Pancreas (tissue), 10 donors: ENCODE measurements around the gene ZNF426. TPM values are rescaled to one million over a fixed set of nuclear protein-coding genes. Genes with fewer than 3 reads are reported as not detected.

Source experiments
- ATAC-seq, 4 donors: fragments of 200-7000 bp; cut with Tn5 transposase; one replicate each; pipeline versions ENCODE4 v1.8.0 to v1.9.1; 2020; ENCODE audit warnings: mild to moderate bottlenecking in 4 of 4, moderate library complexity in 4 of 4
- DNase-seq, 6 donors: peaks; one replicate each; pipeline ENCODE4 v3.0.0-alpha.2; 2020
- FAIRE-seq: peaks from 2 replicates; lab custom pipeline; 2012; peaks lifted over from hg19 to GRCh38; lab: Jason Lieb, UNC
- H3K27ac ChIP-seq, 4 donors: fragments of 200-600 bp; sonication (generic); 1 replicate in 3 of 4; 2 replicates in 1 of 4; pipeline versions ENCODE4 v1.5.0 to v1.8.0; 2020
- H3K27me3 ChIP-seq, 4 donors: fragments of 200-600 bp; one replicate each; pipeline ENCODE4 v1.8.0; 2021
- H3K36me3 ChIP-seq, 3 donors: fragments of 200-600 bp; sonication (generic) in 1 of 3; one replicate each; pipeline versions ENCODE4 v1.5.0 to v1.8.0; 2020 to 2021
- H3K4me1 ChIP-seq, 3 donors: fragments of 200-600 bp; one replicate each; pipeline ENCODE4 v1.8.0; 2021
- H3K4me3 ChIP-seq, 4 donors: fragments of 200-600 bp; sonication (generic) in 2 of 4; one replicate each; pipeline versions ENCODE4 v1.5.0 to v1.8.0; 2020 to 2021
- H3K9me3 ChIP-seq, 4 donors: fragments of 200-600 bp; one replicate each; pipeline ENCODE4 v1.8.0; 2021
- CTCF ChIP-seq, 4 donors: fragments of 200-600 bp; sonication (generic) in 3 of 4; IDR thresholded peaks; one replicate each; pipeline versions ENCODE4 v1.5.0 to v1.8.0; 2021; ENCODE audit warnings: antibody characterized with exemption in 4 of 4
- WGBS, 2 donors: extraction: QIAGEN DNeasy Blood & Tissue Kit; methylation state at CpG; one replicate each; pipeline ENCODE4 v1.1.7; 2013; 5-methylcytosine and 5-hydroxymethylcytosine counted together
- intact Hi-C, 3 donors: fragments of 100-400 bp; cut with DNase I; formaldehyde crosslinking; loops; one replicate each; pipeline versions ENCODE4 v1.11.1 to v1.14.2; 2022
- polyA plus RNA-seq, 2 donors: library from polyadenylated mRNA; stranded (reverse); fragments of 200-250 nt; gene quantifications; one replicate each; pipeline ENCODE4 v1.2.3, GENCODE V29; 2013
- total RNA-seq, 6 donors: library from RNA; stranded (reverse); fragmentation: NEBNext Ultra II Directional in 4 of 6; extraction: Animal tissue kit (Norgen Biotek cat#: 25700) in 4 of 6; gene quantifications; one replicate each; pipeline versions ENCODE4 v1.2.1 to v1.2.4, GENCODE V29; 2021 to 2023
- donor health status: healthy with polysubstance abuse.
- donor health status: DM: no; HTN: no; CAD: no; lungs with moderate emphysema.
- donor health status: DM: no; HTN: no; CAD: no.
- donor health status: control.
- donor health status: control.
- donor health status: Bipolar disorder and iron deficiency.
- donor health status: DM: yes; HTN: yes; CAD: no.
- donor health status: DM: no; HTN: no; CAD: no.
- donor health status: DM: no; HTN: no; CAD: no.
- donor health status: DM: yes; HTN: yes; CAD: no.

Gene ZNF426
- total and polyA plus RNA-seq, 8 donors = 1.8 to 10.4 (median 5.2) TPM

GRCh38 chr19:9498183-9498902 is 40.1 kb downstream of the ZNF426 start, which contains the start of gene ZNF560:
TSS of gene ZNF560 (minus strand) at chr19:9498616. CDS start at chr19:9475313, 23,303 bp downstream.
- no peak for DNase-seq
- 2 to 5% methylated on average over 44 of the region's 44 CpGs for WGBS, 2 donors
- H3K4me1 ChIP-seq = no peaks in the 10 kb centered on the region
- no peaks in the 10 kb centered on the region for H3K9me3 ChIP-seq
- no peak within 1 kb of the TSS for H3K27ac ChIP-seq
- no peak for FAIRE-seq
- no peak for ATAC-seq
- intact Hi-C loops = no loop called here
- H3K27me3 ChIP-seq = no peaks in the 10 kb centered on the region
- no peak within 1 kb of the TSS for H3K4me3 ChIP-seq
- H3K36me3 ChIP-seq = no peaks in the 10 kb centered on the region
- no peak for TF ChIP-seq CTCF (IDR thresholded peaks at IDR 0.05)

GRCh38 chr19:9494096-9494495 is 44.3 kb downstream of the ZNF426 start:
- no peak for TF ChIP-seq CTCF (IDR thresholded peaks at IDR 0.05)
- no peaks in the 10 kb centered on the region for H3K36me3 ChIP-seq
- no peak overlapping the region for H3K4me3 ChIP-seq
- DNase-seq (no peak), ATAC-seq (no peak), FAIRE-seq (no peak)
- H3K27me3 ChIP-seq = no peaks in the 10 kb centered on the region
- no peaks in the 10 kb centered on the region for H3K9me3 ChIP-seq
- WGBS, 2 donors = 43 to 63% methylated on average over 2 of the region's 2 CpGs
- H3K27ac ChIP-seq = no peak overlapping the region
- intact Hi-C loops = no loop called here
- no peaks in the 10 kb centered on the region for H3K4me1 ChIP-seq

GRCh38 chr19:9487016-9487415 is 51.4 kb downstream of the ZNF426 start:
- Histone ChIP-seq H3K27ac (no peak overlapping the region), H3K36me3 (no peaks in the 10 kb centered on the region), H3K27me3 (no peaks in the 10 kb centered on the region), H3K4me3 (no peak overlapping the region), H3K4me1 (no peaks in the 10 kb centered on the region), H3K9me3 (no peaks in the 10 kb centered on the region)
- no peak for ATAC-seq
- no peak for DNase-seq
- TF ChIP-seq CTCF (IDR thresholded peaks at IDR 0.05) = no peak
- intact Hi-C loops = no loop called here
- FAIRE-seq = no peak
- WGBS, 2 donors = 52 to 66% methylated on average over 2 of the region's 2 CpGs

GRCh38 chr19:9485140-9485539 is 53.3 kb downstream of the ZNF426 start:
- TF ChIP-seq CTCF (IDR thresholded peaks at IDR 0.05) = no peak
- DNase-seq (no peak), ATAC-seq (no peak)

GRCh38 chr19:9474975-9475374 is 63.5 kb downstream of the ZNF426 start:
- Histone ChIP-seq H3K4me1 (no peaks in the 10 kb centered on the region), H3K27me3 (no peaks in the 10 kb centered on the region), H3K9me3 (no peaks in the 10 kb centered on the region), H3K4me3 (no peak overlapping the region), H3K27ac (no peak overlapping the region), H3K36me3 (no peaks in the 10 kb centered on the region)
- no peak for TF ChIP-seq CTCF (IDR thresholded peaks at IDR 0.05)
- DNase-seq (no peak), ATAC-seq (no peak), FAIRE-seq (no peak)
- intact Hi-C loops = no loop called here

More at GRCh38 chr19:9485140-9485539, 53.3 kb downstream of the ZNF426 start:
- H3K36me3 ChIP-seq = no peaks in the 10 kb centered on the region
- no peaks in the 10 kb centered on the region for H3K4me1 ChIP-seq
- WGBS, 2 donors = 61 to 68% methylated on average over 2 of the region's 2 CpGs
- intact Hi-C loops = no loop called here
- no peak overlapping the region for H3K27ac ChIP-seq
- no peak for FAIRE-seq
- no peak overlapping the region for H3K4me3 ChIP-seq
- H3K9me3 ChIP-seq = no peaks in the 10 kb centered on the region
- H3K27me3 ChIP-seq = no peaks in the 10 kb centered on the region
